Prostate gland (tissue), 2 donors: Measurements from ENCODE around the gene AP2A1.

Experiments
- POLR2A ChIP-seq: fragments of 450-650 bp; IDR thresholded peaks from one replicate; pipeline ENCODE4 v1.6.1; 2016; ENCODE audit warnings: antibody characterized with exemption, mild to moderate bottlenecking
- POLR2AphosphoS5 ChIP-seq: sonication (generic); formaldehyde crosslinking; IDR thresholded peaks from one replicate; pipeline ENCODE4 v1.6.1; 2017; ENCODE audit warnings: antibody characterized with exemption
- TF ChIP-seq, protein P1 (sequence below), 4 experiments: fragments of 200-600 bp in 2 of 4; fragments of 450-650 bp in 2 of 4; sonication (generic) in 2 of 4; IDR thresholded peaks; 1 replicate in 3 of 4; 2 replicates in 1 of 4; pipeline ENCODE4 v1.5.1; 2016 to 2019; ENCODE audit warnings: antibody characterized with exemption in 4 of 4, mild to moderate bottlenecking in 2 of 4, moderate library complexity in 2 of 4

DNA sequence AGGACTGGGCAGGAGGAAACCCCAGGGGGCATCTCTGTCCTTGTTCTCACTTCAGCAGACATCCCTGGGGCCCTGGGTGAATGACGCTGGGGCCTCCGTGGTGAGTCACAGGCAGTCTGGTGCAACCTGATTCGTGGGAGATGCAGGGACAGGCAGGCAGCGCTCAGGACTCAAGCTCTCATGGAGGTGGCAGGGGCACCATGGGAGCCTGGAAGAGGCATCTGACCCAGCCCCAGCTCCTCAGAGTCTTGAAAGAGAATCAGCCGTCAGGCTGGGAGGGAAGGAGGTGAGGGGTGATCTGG, 70.2 kb downstream of the AP2A1 start:
- TF ChIP-seq, protein P1, sequence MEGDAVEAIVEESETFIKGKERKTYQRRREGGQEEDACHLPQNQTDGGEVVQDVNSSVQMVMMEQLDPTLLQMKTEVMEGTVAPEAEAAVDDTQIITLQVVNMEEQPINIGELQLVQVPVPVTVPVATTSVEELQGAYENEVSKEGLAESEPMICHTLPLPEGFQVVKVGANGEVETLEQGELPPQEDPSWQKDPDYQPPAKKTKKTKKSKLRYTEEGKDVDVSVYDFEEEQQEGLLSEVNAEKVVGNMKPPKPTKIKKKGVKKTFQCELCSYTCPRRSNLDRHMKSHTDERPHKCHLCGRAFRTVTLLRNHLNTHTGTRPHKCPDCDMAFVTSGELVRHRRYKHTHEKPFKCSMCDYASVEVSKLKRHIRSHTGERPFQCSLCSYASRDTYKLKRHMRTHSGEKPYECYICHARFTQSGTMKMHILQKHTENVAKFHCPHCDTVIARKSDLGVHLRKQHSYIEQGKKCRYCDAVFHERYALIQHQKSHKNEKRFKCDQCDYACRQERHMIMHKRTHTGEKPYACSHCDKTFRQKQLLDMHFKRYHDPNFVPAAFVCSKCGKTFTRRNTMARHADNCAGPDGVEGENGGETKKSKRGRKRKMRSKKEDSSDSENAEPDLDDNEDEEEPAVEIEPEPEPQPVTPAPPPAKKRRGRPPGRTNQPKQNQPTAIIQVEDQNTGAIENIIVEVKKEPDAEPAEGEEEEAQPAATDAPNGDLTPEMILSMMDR (IDR thresholded peaks at IDR 0.05) = no peak
- TF ChIP-seq POLR2A = no peak
- no peak for TF ChIP-seq POLR2AphosphoS5
